ENCODE results near the gene ZNF184.

- TF ChIP-seq CTCF (conservative IDR thresholded peaks at IDR 0.05; ENCODE audit: low read length): no peak
- no peak for TF ChIP-seq EZH2phosphoT487 (IDR thresholded peaks at IDR 0.05; ENCODE audit: borderline replicate concordance, low read depth, low read length)
These were observed 4.6 kb upstream of the ZNF184 start for GRCh38 chr6:27477318-27478013.

Data from OCI-LY7 (cell line).